ENCODE measurements around the gene NISCH. TPM values are rescaled to one million over a fixed set of nuclear protein-coding genes. Genes with fewer than 3 reads are reported as not detected.

The NISCH gene
- total RNA-seq, 1 experiment from 2014 or later: 85.0 TPM

DNA sequence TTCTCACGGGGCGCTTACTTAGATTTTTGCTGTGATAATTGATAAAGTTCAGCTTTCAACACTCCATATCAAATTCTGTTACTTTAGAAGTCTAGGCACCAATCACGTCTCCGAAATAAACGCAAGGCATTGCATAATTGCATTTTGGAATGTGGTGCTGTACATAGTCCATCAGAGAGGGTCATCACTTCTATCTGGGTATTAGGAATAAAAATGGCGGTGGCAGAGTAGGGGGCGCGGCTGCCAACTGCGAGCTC is 80.6 kb downstream of the NISCH start:
- TF ChIP-seq, protein P1, sequence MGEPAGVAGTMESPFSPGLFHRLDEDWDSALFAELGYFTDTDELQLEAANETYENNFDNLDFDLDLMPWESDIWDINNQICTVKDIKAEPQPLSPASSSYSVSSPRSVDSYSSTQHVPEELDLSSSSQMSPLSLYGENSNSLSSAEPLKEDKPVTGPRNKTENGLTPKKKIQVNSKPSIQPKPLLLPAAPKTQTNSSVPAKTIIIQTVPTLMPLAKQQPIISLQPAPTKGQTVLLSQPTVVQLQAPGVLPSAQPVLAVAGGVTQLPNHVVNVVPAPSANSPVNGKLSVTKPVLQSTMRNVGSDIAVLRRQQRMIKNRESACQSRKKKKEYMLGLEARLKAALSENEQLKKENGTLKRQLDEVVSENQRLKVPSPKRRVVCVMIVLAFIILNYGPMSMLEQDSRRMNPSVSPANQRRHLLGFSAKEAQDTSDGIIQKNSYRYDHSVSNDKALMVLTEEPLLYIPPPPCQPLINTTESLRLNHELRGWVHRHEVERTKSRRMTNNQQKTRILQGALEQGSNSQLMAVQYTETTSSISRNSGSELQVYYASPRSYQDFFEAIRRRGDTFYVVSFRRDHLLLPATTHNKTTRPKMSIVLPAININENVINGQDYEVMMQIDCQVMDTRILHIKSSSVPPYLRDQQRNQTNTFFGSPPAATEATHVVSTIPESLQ (CRISPR knock-in tag; IDR thresholded peaks at IDR 0.05): no peak
- TF ChIP-seq, protein P2, sequence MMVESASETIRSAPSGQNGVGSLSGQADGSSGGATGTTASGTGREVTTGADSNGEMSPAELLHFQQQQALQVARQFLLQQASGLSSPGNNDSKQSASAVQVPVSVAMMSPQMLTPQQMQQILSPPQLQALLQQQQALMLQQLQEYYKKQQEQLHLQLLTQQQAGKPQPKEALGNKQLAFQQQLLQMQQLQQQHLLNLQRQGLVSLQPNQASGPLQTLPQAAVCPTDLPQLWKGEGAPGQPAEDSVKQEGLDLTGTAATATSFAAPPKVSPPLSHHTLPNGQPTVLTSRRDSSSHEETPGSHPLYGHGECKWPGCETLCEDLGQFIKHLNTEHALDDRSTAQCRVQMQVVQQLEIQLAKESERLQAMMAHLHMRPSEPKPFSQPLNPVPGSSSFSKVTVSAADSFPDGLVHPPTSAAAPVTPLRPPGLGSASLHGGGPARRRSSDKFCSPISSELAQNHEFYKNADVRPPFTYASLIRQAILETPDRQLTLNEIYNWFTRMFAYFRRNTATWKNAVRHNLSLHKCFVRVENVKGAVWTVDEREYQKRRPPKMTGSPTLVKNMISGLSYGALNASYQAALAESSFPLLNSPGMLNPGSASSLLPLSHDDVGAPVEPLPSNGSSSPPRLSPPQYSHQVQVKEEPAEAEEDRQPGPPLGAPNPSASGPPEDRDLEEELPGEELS (CRISPR knock-in tag; IDR thresholded peaks at IDR 0.05): no peak
- TF ChIP-seq TCF7 (CRISPR knock-in tag; IDR thresholded peaks at IDR 0.05; ENCODE audit: low read depth): no peak
- no peak for TF ChIP-seq NFATC4 (CRISPR knock-in tag; IDR thresholded peaks at IDR 0.05)
- TF ChIP-seq, protein P3, sequence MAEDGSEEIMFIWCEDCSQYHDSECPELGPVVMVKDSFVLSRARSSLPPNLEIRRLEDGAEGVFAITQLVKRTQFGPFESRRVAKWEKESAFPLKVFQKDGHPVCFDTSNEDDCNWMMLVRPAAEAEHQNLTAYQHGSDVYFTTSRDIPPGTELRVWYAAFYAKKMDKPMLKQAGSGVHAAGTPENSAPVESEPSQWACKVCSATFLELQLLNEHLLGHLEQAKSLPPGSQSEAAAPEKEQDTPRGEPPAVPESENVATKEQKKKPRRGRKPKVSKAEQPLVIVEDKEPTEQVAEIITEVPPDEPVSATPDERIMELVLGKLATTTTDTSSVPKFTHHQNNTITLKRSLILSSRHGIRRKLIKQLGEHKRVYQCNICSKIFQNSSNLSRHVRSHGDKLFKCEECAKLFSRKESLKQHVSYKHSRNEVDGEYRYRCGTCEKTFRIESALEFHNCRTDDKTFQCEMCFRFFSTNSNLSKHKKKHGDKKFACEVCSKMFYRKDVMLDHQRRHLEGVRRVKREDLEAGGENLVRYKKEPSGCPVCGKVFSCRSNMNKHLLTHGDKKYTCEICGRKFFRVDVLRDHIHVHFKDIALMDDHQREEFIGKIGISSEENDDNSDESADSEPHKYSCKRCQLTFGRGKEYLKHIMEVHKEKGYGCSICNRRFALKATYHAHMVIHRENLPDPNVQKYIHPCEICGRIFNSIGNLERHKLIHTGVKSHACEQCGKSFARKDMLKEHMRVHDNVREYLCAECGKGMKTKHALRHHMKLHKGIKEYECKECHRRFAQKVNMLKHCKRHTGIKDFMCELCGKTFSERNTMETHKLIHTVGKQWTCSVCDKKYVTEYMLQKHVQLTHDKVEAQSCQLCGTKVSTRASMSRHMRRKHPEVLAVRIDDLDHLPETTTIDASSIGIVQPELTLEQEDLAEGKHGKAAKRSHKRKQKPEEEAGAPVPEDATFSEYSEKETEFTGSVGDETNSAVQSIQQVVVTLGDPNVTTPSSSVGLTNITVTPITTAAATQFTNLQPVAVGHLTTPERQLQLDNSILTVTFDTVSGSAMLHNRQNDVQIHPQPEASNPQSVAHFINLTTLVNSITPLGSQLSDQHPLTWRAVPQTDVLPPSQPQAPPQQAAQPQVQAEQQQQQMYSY (CRISPR knock-in tag; IDR thresholded peaks at IDR 0.05): no peak
- no peak for TF ChIP-seq TEAD1 (CRISPR knock-in tag; IDR thresholded peaks at IDR 0.05)
- TF ChIP-seq, protein P4, sequence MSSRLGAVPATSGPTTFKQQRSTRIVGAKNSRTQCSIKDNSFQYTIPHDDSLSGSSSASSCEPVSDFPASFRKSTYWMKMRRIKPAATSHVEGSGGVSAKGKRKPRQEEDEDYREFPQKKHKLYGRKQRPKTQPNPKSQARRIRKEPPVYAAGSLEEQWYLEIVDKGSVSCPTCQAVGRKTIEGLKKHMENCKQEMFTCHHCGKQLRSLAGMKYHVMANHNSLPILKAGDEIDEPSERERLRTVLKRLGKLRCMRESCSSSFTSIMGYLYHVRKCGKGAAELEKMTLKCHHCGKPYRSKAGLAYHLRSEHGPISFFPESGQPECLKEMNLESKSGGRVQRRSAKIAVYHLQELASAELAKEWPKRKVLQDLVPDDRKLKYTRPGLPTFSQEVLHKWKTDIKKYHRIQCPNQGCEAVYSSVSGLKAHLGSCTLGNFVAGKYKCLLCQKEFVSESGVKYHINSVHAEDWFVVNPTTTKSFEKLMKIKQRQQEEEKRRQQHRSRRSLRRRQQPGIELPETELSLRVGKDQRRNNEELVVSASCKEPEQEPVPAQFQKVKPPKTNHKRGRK (CRISPR knock-in tag; IDR thresholded peaks at IDR 0.05; ENCODE audit: borderline replicate concordance): no peak
- TF ChIP-seq ZNF232 (CRISPR knock-in tag; IDR thresholded peaks at IDR 0.05): no peak
- TF ChIP-seq ATF1 (CRISPR knock-in tag; IDR thresholded peaks at IDR 0.05): no peak
- no peak for TF ChIP-seq GTF2I (CRISPR knock-in tag; conservative IDR thresholded peaks at IDR 0.05)
- TF ChIP-seq GABPB1 (CRISPR knock-in tag; IDR thresholded peaks at IDR 0.05): no peak
- TF ChIP-seq ZNF671 (CRISPR knock-in tag; IDR thresholded peaks at IDR 0.05): no peak
- no peak for TF ChIP-seq RORB (CRISPR knock-in tag; IDR thresholded peaks at IDR 0.05)
- TF ChIP-seq, protein P5, sequence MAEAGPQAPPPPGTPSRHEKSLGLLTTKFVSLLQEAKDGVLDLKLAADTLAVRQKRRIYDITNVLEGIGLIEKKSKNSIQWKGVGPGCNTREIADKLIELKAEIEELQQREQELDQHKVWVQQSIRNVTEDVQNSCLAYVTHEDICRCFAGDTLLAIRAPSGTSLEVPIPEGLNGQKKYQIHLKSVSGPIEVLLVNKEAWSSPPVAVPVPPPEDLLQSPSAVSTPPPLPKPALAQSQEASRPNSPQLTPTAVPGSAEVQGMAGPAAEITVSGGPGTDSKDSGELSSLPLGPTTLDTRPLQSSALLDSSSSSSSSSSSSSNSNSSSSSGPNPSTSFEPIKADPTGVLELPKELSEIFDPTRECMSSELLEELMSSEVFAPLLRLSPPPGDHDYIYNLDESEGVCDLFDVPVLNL (CRISPR knock-in tag; IDR thresholded peaks at IDR 0.05; ENCODE audit: borderline replicate concordance, low read depth): no peak
- TF ChIP-seq ESRRA (CRISPR knock-in tag; IDR thresholded peaks at IDR 0.05; ENCODE audit: borderline replicate concordance): no peak
- TF ChIP-seq, protein P6, sequence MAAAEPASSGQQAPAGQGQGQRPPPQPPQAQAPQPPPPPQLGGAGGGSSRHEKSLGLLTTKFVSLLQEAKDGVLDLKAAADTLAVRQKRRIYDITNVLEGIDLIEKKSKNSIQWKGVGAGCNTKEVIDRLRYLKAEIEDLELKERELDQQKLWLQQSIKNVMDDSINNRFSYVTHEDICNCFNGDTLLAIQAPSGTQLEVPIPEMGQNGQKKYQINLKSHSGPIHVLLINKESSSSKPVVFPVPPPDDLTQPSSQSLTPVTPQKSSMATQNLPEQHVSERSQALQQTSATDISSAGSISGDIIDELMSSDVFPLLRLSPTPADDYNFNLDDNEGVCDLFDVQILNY (CRISPR knock-in tag; IDR thresholded peaks at IDR 0.05): no peak
- no peak for TF ChIP-seq FOXP1 (CRISPR knock-in tag; IDR thresholded peaks at IDR 0.05; ENCODE audit: borderline replicate concordance)
- TF ChIP-seq, protein P7, sequence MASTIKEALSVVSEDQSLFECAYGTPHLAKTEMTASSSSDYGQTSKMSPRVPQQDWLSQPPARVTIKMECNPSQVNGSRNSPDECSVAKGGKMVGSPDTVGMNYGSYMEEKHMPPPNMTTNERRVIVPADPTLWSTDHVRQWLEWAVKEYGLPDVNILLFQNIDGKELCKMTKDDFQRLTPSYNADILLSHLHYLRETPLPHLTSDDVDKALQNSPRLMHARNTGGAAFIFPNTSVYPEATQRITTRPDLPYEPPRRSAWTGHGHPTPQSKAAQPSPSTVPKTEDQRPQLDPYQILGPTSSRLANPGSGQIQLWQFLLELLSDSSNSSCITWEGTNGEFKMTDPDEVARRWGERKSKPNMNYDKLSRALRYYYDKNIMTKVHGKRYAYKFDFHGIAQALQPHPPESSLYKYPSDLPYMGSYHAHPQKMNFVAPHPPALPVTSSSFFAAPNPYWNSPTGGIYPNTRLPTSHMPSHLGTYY (CRISPR knock-in tag; IDR thresholded peaks at IDR 0.05): no peak
- TF ChIP-seq IRF2 (CRISPR knock-in tag; IDR thresholded peaks at IDR 0.05; ENCODE audit: borderline replicate concordance, low read depth): no peak
- ChIA-PET POLR2A (interaction anchor here (0.6 to 1.0 kb wide), 3 partner anchors 16 to 218 kb away, joined by 3 to 4 read pairs (median 3); no protein-coding TSS in a partner anchor), CTCF (interaction anchor here (0.7 to 1.4 kb wide), 9 partner anchors 16 to 256 kb away, joined by 3 to 7 read pairs (median 3); no protein-coding TSS in a partner anchor)

More for the DNA sequence above, 80.6 kb downstream of the NISCH start:
- peak overlapping the region; percentile 53; the same call in 1 of the 2 replicates for H3K27ac Mint-ChIP-seq
- H3K9me3 Mint-ChIP-seq: no peaks in the 10 kb centered on the region
- ATAC-seq (no peak), DNase-seq (ENCODE audit: low spot score) (no peak)
- H3K36me3 Mint-ChIP-seq: peaks cover 10% of the 10 kb centered on the region
- H3K4me3 Mint-ChIP-seq: peak overlapping the region; percentile 98
- H3K27me3 Mint-ChIP-seq (ENCODE audit: low read depth): no peaks in the 10 kb centered on the region
- peaks cover 48% of the 10 kb centered on the region for H3K4me1 Mint-ChIP-seq
